ENCODE results near the gene SPATC1L. TPM values are rescaled to one million over a fixed set of nuclear protein-coding genes. Genes with fewer than 3 reads are reported as not detected.
A peak's percentile ranks its signal among the peaks of the same experiment; 100 is the strongest.
"Not testable (repeated sequence)": the region's sequence is repeated elsewhere in the genome, so short reads cannot be mapped to it uniquely, and the experiment has no call there.

Gene SPATC1L
- total RNA-seq, 1 donor from 2014 or later = 5.9 TPM

DNA sequence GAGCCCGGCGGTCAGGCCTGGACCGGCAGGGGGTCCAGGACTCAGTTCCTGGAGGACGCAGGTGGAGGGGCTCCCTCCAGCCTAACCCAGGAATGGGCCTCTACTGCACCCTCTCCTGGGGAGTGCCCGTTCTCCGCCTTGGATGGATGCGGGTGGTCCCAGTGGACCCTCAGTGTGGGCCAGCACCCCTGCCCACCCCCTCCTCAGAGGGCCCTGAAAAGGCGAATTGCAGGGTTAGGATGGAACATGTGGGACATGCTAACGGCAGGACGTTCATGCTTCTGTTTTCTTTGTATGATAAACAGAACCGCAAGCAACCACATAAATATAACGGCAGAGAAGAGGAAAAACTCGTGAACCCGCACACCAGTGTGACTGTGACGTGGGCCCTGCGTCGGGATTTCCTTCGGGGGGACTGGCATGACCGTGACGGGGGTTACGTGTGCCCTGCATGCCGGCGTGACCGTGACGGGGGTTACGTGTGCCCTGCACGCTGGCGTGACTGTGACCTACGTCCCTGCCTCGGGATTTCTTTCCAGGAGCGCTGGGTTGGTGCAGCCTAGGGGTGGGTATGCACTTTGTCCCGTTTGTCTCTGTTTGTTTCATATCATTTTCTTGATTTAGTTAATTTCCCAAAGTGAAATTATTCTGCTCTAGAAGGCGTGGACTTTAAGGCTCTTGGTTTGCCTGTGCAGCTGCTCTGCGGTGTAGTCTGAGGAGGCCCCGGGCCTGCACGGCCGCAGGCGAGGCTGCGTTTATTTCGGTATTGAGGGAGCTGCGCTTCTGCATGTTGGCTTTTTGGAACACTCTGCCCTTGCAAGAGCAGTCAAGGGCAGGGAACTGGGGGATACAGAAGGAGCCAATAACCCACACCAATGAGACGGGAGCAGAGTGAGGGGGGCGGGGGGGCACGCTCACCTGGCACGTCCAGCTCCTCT, 32.0 kb downstream of the SPATC1L start:
- peak; percentile 86 for DNase-seq (ENCODE audit: low spot score)

DNA sequence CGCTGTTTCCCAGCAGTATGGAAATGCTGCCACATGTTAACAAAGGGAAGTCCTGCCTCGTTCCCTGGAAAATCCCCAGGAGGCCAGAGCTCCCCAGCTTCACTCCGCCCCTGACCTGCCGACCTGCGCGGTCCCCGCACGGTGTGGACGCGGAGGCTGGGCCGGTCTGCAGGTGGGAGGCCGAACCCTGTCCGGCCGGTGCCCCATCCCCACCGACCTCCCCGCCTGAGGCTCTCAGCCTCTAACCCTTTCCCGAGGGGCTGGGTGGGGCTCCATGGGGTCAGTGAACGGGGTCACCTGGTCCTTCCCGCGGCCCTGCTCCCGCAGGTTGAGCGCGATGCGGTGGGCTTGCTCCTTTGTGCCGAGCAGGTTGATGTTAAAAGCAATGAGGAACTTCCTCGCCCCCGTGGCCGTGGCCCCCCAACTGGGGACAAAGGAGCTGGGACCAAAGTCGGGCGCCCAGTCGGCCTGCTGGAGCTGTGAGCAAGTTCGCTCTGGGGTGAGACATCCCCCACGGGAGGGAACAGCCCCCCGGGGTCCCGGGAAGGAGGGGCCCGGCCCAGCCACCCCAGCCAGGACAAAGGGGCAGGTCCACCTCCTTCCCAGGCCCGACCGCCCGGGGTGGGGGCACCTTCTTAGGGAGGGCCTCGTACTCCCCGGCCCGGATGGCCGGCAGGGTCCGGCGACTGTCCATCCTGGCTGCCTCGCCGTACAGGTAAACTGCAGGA, 32.8 kb downstream of the SPATC1L start:
- peak; percentile 87 for DNase-seq (ENCODE audit: low spot score)

DNA sequence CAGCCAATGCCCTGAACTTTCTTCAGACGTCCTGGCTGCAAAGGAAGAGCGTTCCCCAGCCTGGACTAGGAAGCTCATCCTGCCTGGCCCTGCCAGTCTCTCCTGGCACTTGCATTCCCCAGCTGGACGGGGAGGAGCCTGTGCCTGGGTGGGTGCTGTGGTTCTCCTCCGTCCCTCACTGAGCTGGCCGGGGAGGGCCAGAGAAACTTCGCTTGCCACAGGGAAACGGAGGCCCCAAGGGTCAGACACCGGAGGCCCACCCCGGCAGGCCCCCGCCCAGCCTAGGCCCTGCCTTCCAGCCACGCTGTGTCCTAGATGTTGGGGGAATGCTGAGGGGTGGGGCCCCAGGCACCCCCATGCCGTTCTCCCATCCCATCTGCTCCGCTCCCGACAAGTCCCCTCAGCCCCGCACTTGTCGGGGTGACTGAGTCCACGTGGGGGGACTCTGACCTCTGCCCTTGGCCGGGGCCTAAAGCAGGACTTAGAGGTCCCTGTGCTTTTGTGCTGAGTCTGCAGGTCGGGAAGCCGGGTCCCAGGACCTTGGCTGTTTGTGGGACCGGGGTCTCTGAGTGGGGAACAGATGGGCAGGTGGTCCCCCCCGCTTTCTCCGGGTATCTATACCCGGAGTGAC, 33.7 kb downstream of the SPATC1L start:
- peak; percentile 85 for DNase-seq (ENCODE audit: low spot score)

DNA sequence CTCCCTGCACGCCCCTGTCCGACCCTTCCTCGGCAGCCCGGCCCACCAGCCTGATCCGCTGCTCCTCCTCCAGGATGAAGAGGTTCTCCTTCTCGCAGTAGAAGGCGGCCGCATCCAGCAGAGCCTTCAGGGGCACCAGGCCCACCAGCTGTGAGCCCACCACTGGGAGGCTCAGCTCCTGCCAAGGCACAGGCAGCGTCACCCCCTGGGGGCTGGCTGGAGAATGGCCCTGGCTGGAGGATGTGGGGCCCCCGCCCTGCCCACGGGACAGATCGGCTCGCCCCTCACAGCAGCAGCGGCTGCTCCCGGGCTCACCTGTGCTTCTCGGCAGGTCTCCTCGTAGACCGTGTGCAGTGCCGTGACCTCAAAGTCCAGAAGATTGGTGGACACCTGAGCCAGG, 34.2 kb downstream of the SPATC1L start:
- peak; percentile 84 for DNase-seq (ENCODE audit: low spot score)

DNA sequence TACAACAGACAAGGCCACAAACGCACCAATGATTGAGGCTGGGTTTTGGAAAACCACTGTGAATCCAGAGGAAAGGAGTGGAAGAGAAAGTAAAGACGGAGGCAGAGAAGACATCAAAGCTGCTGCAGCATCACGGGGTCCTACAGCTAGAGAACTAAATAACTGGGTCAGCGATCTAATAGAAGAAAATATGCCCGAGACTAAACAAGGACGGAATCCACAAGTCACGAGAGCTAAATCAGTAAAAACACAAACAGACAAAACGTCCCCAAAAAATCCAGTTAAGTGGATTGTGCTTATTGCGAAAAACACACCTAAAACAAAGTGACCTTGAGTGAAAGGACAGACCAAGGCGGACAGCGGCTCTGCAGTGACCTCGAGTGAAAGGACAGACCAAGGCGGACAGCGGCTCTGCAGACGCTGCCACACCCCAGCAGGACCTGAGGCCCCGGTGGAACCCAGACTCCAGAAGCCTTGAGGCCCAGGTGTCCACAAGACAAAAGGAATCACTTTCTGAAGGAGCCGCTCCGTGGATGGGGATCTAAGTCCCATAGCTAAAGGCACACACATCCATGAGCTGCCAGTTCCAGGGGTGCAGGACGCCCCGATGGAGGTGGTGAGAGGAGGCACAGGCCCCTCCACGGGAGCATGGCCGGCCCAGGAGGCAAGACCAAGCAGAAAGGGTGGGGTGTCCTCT, 34.9 kb downstream of the SPATC1L start:
- DNase-seq (ENCODE audit: low spot score) = peak; percentile 51

DNA sequence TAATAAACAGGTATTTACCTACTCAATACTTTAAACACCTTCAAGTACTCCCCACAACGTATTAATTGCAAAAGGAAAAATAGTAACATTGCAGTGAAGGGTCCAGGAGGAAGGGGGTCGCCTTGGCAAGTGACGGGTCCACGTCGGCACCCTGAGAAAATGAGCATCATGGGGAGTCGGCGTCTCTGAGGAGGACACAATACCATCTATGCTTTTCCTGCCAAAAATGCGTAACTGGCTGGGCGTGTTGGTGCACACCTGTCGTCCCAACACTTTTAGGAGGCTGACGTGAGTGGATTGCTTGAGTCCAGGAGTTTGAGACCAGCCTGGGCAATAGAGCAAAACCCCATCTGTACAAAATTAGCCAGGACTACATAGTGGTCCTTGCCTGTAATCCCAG, 36.2 kb downstream of the SPATC1L start:
- no peak for DNase-seq (ENCODE audit: low spot score)

DNA sequence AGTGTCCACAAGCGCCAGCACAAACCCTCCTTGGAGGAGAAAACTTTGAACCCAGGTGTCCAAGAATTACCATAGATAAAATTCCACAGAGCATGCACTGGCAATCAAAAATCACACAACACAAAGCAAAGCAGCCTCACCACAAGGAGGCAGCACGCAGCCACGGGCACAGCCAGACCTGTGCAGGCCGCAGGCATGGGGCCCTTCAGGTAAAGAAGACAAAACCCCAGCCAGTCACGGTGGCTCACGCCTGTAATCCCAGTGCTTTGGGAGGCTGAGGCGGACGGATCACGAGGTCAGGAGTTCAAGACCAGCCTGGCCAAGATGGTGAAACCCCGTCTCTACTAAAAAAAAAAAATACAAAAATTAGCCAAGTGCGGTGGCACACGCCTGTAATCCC, 36.8 kb downstream of the SPATC1L start:
- not testable (repeated sequence) for DNase-seq (ENCODE audit: low spot score)

DNA sequence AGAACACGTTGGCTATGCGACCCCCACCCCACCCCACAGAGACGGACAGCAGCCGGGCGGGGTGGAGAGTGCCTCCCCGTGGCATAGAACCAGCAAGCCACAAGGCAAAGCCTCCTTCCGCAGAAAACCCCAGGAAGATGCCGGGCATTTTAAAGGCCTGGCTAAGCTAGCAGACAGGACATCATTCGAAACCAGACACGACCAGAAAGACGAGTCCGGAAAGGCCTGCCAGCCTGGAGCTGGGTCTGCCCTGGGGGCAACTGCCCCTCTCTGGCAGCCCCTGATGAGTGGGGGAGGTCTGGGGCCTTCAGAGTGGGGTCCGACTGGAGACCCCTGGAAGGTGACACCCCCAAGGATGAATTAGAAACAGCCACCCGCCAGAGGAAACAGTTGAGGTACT, 37.4 kb downstream of the SPATC1L start:
- DNase-seq (ENCODE audit: low spot score) = no peak

DNA sequence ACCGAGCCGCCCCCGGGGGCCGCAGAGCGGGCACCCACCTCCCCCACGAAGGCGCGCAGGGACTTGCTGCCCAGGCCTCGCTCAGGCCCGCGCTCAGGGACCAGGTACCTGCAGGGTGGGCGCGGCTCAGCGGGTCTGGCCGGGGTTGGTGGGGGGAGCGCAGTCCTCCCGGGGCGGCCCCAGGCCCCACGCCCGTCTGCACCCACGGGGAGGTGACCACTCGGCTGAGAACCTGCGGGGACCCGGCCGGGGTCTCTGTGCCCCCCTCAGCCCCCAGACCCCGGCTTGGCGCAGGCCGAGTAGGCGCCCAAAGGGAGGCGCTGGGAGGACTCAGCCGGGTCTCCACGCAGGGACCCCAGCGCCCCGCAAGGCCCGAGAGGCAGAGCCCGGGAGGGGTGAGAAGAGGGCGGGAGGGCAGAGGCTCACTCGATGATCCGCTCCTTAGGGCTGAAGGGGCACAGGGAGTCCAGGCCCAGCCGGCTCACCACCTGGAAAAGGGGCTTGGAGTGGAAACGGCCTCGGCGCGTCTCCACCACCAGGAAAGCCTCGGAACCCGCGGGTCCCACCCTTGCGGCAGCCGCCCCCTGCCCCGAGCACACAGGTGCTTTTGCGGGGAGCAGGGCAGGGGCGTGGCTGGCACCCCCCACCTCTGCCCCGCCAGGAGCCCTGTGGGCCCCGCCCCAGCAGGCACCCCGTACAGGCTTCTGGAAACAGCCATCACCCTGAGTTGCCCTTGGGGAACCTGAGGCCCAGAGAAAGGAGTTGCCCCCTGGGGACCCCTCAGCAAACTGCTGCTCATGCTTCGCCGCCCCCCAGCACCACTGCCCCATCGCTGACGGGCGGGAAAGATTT, 38.2 kb downstream of the SPATC1L start:
- no peak for DNase-seq (ENCODE audit: low spot score)

DNA sequence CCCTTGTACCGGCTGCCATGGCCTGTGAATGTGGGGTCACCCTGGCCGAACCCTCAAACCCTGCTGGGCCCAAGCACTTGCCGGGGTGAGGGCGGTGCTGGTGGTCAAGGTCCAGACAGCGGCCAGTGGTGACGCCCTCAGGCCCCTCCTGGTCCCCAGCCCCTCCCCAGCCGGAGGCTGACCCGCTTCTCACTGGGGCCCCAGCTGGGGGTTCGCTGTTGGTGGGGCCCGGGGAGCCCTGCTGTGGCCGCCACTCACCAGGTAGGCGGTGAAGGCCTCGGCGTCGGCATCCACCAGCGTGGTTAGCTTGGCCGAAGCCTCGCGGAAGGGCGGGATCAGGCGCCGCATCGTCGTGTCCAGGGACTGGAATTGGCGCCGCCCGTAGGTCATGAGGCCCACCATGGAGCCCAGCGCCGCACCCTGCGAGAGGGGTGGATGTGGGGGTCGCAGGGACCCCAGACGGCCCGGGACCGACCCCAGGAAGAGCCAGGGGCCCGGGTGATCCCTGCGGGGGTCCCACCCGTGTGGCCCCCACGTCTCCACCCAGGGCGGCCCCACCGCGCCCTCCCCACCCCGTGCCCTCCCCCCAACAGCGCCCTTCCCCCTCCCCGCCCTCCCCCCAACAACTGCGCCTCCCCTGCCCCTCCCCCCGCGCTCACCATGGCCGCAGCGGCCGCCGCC, 39.0 kb downstream of the SPATC1L start:
- no peak for DNase-seq (ENCODE audit: low spot score)

DNA sequence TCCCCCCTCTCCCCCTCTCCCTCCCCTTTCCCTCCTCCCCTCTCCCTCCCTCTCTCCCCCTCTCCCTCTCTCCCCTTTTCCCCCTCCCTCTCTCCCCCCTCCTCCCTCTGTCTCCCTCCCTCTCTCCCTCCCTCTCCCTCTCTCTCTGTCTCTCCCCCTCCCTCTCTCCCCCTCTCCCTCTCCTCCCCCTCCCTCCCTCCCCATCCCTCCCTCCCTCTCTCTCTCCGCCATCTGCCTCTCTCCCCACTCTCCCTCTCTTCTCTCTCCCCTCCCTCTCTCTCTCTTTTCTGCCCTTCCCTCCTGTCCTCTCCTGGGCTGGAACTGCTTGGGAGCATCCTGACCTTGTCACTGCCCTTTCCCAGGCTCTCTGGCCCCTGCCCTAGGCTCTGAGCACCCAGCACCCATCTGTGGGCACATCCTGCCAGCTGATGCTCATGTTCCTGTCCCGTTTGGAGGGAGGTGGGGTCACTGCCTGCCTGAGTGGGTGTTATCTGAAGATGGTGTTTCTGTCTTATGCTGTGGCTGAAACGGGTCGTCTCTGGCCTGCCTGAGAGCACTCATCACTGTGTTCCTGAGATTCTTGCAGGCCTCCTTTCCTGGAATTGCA, 39.7 kb downstream of the SPATC1L start:
- no peak for DNase-seq (ENCODE audit: low spot score)

DNA sequence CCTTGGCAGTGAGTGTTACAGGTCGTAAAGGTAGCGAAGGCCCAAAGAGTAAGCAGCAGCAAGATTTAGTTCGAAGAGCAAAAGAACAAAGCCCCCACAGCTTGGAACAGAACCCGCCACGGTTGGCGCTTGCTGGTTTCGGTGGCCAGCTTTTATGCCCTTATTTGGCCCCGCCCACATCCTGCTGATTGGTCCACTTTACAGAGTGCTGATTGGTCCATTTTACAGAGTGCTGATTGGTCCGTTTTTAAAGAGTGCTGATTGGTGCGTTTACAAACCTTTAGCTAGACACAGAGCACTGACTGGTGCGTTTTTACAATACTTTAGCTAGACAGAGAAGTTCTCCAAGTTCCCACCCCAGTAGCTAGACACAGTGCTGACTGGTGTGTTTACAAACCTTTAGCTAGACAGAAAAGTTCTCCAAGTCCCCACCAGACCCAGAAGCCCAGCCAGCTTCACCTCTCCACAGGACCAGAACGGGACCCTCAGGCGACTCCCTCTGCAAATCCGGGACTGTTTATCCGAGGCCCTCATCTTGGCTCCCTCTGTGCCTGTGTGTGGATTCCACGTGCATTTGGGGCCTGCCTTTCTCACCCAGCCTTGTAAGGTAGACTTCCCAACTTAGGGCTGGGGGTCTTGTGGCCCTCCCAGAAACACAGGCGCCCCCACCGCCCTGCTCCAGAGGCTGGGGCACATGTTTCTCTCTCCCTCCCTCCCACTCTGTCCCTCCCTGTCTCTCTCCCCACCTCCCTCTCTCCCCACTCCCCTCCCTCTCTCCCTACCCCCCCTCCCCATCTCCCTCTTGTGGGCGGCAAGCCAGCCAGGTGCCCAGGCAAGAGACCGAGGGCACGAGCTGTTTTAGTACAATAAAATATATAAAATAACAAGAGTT, 41.4 kb downstream of the SPATC1L start:
- DNase-seq (ENCODE audit: low spot score) = no peak

DNA sequence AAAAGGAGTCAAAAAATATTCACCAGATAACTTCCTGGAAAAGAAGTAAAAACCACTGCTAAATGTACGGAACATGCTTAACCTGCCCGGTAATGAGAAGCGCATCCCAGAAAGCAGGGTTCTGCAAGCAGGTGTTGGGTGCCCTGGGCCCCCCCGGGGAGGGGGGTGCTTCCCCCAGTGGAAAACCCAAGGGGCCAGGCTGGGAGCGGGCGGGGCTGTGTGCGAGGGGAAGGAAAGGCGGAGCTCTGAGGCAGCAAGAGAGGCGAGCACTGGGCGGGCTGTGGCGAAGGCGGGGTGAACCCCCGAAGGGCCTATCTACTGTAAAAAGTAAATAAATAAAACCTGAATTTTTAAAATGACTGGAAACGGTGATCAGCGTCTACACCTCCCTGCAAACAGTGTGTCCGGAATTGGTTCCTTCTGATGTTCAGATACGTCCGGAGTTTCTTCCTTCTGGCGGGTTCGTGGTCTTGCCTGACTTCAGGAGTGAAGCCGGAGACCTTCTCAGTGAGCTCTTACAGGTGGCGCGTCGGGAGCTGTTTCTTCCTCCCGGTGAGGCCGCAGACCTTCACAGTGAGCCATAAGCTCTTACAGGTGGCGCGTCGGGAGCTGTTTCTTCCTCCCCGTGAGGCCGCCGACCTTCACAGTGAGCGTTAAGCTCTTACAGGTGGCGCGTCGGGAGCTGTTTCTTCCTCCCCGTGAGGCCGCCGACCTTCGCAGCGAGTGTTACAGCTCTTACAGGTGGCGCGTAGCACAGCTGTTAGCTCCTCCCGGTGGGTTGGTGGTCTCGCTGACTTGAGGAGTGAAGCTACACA, 42.3 kb downstream of the SPATC1L start:
- DNase-seq (ENCODE audit: low spot score) = no peak

DNA sequence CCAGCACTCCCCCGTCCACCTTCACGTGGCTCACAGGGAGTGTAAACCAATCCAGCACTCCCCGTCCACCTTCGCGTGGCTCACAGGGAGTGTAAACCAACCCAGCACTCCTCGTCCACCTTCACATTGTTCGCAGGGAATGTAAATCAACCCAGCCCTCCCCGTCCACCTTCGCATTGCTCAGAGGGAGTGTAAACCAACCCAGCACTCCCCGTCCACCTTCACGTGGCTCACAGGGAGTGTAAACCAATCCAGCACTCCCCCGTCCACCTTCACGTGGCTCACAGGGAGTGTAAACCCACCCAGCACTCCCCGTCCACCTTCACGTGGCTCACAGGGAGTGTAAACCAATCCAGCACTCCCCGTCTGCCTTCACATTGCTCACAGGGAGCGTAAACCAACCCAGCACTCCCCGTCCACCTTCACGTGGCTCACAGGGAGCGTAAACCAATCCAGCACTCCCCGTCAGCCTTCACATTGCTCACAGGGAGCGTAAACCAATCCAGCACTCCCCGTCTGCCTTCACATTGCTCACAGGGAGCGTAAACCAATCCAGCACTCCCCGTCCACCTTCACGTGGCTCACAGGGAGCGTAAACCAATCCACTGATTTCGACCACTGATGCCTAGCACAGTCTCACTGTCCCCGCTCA, 43.8 kb downstream of the SPATC1L start:
- not testable (repeated sequence) for DNase-seq (ENCODE audit: low spot score)

DNA sequence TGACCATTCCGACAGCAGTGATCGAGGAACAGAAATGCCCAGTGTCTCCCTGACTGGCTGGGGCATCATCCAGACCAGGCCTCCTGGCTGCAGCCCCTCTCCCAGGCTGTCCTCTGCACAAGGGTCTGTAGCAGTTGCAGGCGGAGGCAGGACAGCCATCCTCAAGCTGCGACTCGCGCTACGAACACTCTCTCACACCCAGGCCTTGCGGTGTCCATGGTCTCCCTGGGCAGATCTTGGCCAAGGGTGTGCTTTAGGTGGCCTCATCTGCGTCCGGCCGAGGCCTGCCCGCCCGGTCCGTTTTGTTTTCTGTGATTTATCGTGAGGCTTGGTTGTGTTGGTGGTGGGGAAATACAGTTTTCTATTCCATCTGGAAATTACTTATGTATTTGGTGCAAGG, 44.6 kb downstream of the SPATC1L start:
- DNase-seq (ENCODE audit: low spot score) = no peak

DNA sequence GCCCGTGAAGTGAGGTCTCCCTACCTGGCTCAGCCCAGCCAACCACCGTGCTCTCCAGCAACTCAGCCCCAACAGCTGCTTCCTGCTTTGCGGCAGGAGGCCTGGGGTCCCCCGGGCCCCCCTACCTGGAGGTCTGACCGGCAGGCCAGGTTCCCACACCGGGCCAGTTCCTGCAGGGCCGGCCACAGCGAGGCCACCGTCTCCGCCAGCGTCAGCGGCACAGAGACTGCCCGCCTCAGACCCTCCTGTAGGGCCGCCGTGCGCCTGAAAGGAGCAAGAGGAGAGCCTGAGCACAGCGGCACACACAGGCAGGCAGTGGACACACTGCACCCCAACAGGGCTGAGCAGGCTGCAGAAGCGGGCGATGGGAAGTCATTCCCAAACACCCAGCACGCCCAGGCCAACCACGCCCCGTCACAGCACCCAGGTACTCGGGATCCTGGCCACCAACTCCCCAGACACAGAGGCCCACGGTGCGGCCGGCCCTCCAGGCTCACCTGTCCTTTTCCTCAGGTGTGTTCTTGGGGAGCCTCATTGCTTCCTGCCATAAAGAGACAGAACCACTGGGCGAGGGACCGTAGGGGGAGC, 45.8 kb downstream of the SPATC1L start:
- DNase-seq (ENCODE audit: low spot score) = no peak

DNA sequence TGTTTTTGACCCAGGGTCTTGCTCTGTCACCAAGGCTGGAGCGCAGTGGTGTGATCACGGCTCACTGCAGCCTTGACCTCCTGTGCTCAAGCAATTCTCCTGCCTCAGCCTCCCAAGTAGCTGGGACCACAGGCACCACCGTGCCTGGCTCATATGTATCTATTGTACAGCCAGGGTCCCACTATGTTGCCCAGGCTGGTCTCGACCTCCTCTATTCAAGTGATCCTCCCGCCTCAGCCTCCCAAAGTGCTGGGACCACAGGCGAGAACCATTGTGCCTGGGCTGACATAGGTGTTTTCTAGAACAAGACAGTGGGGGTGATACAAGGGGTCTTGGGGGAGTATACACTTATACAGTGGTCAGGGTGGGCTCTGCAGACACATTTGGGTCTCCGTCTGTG, 46.4 kb downstream of the SPATC1L start:
- no peak for DNase-seq (ENCODE audit: low spot score)
